ENCODE data around the gene KRTAP12-1.

The KRTAP12-1 gene

GRCh38 chr21:44720170-44720569, 38.2 kb upstream of the KRTAP12-1 start:
- no peak overlapping the region for H3K4me3 ChIP-seq (replicated peaks in 1 of 2; ENCODE audit: low read depth in 2 of 2, low read length in 2 of 2)
- no peak for DNase-seq (ENCODE audit: low read depth in 2 of 2)
- no peak for TF ChIP-seq CTCF (IDR thresholded peaks at IDR 0.05; ENCODE audit: low read depth, low read length)

- no peak for TF ChIP-seq CTCF (IDR thresholded peaks at IDR 0.05; ENCODE audit: low read depth, low read length)
- DNase-seq (ENCODE audit: low read depth in 2 of 2) = no peak
- no peak overlapping the region for H3K4me3 ChIP-seq (replicated peaks in 1 of 2; ENCODE audit: low read depth in 2 of 2, low read length in 2 of 2)
Measured at GRCh38 chr21:44718571-44718970, 36.6 kb upstream of the KRTAP12-1 start.

GRCh38 chr21:44718093-44718492, 36.1 kb upstream of the KRTAP12-1 start:
- no peak for TF ChIP-seq CTCF (IDR thresholded peaks at IDR 0.05; ENCODE audit: low read depth, low read length)
- no peak for DNase-seq (ENCODE audit: low read depth in 2 of 2)
- H3K4me3 ChIP-seq (replicated peaks in 1 of 2; ENCODE audit: low read depth in 2 of 2, low read length in 2 of 2) = no peak overlapping the region

- no peak for TF ChIP-seq CTCF (IDR thresholded peaks at IDR 0.05; ENCODE audit: low read depth, low read length)
- DNase-seq (ENCODE audit: low read depth in 2 of 2) = no peak
- no peak overlapping the region for H3K4me3 ChIP-seq (replicated peaks in 1 of 2; ENCODE audit: low read depth in 2 of 2, low read length in 2 of 2)
Measured at GRCh38 chr21:44716984-44717383, 35.0 kb upstream of the KRTAP12-1 start.

GRCh38 chr21:44714905-44715304, 32.9 kb upstream of the KRTAP12-1 start:
- no peak for TF ChIP-seq CTCF (IDR thresholded peaks at IDR 0.05; ENCODE audit: low read depth, low read length)
- DNase-seq (ENCODE audit: low read depth in 2 of 2) = no peak
- H3K4me3 ChIP-seq (replicated peaks in 1 of 2; ENCODE audit: low read depth in 2 of 2, low read length in 2 of 2) = no peak overlapping the region

GRCh38 chr21:44713846-44714245, 31.9 kb upstream of the KRTAP12-1 start:
- DNase-seq (ENCODE audit: low read depth in 2 of 2) = no peak
- no peak overlapping the region for H3K4me3 ChIP-seq (replicated peaks in 1 of 2; ENCODE audit: low read depth in 2 of 2, low read length in 2 of 2)
- no peak for TF ChIP-seq CTCF (IDR thresholded peaks at IDR 0.05; ENCODE audit: low read depth, low read length)

GRCh38 chr21:44713130-44713529, 31.2 kb upstream of the KRTAP12-1 start:
- DNase-seq (ENCODE audit: low read depth in 2 of 2) = no peak
- TF ChIP-seq CTCF (IDR thresholded peaks at IDR 0.05; ENCODE audit: low read depth, low read length) = no peak

More at GRCh38 chr21:44713130-44713529, 31.2 kb upstream of the KRTAP12-1 start:
- no peak overlapping the region for H3K4me3 ChIP-seq (replicated peaks in 1 of 2; ENCODE audit: low read depth in 2 of 2, low read length in 2 of 2)

All from cardiac fibroblast (primary cell).